Body of pancreas (tissue), 4 donors: ENCODE data around the gene MYO7B.

Source experiments
- POLR2A ChIP-seq, 3 donors: fragments of 450-650 bp; IDR thresholded peaks; one replicate each; pipeline ENCODE4 v1.6.1; 2016; ENCODE audit warnings: antibody characterized with exemption in 3 of 3, mild to moderate bottlenecking in 2 of 3
- TF ChIP-seq, protein P1 (sequence below), 7 experiments: fragments of 450-650 bp in 4 of 7; fragments of 200-600 bp in 3 of 7; sonication (generic) in 3 of 7; IDR thresholded peaks; one replicate each; pipeline ENCODE4 v1.5.1; 2016 to 2019; ENCODE audit warnings: antibody characterized with exemption in 7 of 7

DNA sequence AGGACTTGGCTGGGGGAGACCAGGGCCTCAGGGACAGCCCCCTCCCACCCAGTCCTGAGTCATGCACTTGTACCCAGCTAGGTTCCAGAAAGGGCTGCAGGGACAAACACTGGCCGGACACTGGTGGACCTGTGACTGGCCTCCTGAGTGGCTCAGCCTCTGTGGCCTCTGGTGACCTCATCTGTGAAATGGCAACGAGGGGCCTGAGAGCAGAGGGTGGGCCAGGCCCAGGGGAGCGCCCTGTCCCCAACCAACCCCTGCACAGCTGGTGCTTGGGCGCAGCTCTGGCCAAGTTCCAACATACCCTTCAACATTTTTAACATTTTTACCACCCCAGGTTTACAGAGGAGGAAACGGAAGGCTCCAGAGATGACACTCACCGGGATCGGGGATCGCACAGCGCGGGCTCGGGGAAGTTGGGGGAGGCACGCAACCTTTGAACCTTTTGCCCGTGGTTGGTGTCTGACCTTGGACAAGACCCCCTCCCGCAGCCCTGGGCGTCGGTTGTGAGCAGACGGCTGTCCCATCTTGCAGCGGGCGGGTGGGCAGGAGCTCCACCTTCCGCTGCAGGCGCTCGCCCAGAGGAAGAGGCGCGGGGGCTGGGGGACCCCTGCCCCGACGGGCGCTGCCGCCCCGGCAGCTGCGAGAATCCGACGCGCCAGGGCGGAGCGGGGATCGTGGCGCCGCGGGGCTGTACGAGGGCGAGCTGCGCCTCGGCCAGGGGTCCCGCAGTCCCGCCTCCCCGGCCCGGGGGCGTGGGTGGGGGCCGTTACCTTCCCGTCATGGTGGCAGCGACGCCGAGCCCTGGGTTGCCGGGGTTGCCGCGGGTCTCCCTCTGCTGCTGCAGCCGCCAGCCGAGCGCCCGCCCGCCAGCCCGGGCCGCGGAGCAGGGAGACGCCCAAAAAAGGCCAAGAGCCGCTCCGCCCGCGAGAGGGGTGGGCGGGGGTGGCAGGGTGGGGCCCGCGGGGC is 139.0 kb downstream of the MYO7B start:
- TF ChIP-seq, protein P1, sequence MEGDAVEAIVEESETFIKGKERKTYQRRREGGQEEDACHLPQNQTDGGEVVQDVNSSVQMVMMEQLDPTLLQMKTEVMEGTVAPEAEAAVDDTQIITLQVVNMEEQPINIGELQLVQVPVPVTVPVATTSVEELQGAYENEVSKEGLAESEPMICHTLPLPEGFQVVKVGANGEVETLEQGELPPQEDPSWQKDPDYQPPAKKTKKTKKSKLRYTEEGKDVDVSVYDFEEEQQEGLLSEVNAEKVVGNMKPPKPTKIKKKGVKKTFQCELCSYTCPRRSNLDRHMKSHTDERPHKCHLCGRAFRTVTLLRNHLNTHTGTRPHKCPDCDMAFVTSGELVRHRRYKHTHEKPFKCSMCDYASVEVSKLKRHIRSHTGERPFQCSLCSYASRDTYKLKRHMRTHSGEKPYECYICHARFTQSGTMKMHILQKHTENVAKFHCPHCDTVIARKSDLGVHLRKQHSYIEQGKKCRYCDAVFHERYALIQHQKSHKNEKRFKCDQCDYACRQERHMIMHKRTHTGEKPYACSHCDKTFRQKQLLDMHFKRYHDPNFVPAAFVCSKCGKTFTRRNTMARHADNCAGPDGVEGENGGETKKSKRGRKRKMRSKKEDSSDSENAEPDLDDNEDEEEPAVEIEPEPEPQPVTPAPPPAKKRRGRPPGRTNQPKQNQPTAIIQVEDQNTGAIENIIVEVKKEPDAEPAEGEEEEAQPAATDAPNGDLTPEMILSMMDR (IDR thresholded peaks at IDR 0.05), result no peak
- no peak for TF ChIP-seq POLR2A (IDR thresholded peaks at IDR 0.05)
